GM18499 (cell line): Measurements from ENCODE around the gene PROSER3.
"Not testable (repeated sequence)": the region's sequence is repeated elsewhere in the genome, so short reads cannot be mapped to it uniquely, and the experiment has no call there.

ENCODE experiments used
- ATAC-seq: cut with Tn5 transposase; IDR thresholded peaks from one replicate; pipeline ENCODE4 v1.9.1; 2021; ENCODE audit warnings: moderate number of reproducible peaks; ENCODE audit not compliant: insufficient read depth, unreplicated experiment

Gene PROSER3

GRCh38 chr19:35721374-35721773 is 36.6 kb upstream of the PROSER3 start:
- no peak for ATAC-seq

DNA sequence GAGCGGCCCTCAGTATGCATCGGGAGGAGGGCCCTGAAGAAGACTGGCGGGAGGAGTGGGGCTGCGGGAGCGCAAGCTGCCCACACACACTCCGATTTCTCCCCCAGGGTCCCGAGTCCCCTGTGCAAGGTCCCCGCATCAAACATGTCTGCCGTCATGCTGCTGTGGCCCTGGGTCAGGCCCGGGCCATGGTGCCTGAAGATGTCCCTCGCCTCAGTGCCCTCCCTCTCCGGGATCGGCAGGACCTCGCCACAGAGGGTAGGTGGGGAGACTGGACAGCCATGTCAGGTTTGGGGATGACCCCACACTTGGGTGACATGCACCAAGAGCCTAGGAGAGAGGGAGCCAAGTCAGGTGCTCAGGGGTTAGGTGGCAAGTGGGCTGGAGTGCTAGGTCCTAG is 35.5 kb upstream of the PROSER3 start:
- no peak for ATAC-seq

- no peak for ATAC-seq
These were observed 35.1 kb upstream of the PROSER3 start for GRCh38 chr19:35722897-35723296.

DNA sequence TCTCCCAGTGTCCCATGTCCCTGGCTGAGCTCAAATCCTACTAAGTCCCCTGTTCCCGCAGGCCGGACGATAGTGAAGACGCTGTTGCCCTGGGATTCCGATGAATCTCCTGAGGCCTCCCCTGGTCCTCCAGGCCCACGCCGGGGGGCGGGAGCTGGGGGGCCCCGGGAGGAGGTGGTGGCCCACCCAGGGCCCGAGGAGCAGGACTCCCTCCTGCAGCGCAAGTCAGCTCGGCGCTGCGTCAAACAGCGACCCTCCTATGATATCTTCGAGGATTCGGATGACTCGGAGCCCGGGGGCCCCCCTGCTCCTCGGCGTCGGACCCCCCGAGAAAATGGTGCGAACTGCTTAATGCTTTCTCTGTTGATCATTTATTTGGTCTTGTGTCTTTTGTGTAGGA is 34.3 kb upstream of the PROSER3 start:
- no peak for ATAC-seq

DNA sequence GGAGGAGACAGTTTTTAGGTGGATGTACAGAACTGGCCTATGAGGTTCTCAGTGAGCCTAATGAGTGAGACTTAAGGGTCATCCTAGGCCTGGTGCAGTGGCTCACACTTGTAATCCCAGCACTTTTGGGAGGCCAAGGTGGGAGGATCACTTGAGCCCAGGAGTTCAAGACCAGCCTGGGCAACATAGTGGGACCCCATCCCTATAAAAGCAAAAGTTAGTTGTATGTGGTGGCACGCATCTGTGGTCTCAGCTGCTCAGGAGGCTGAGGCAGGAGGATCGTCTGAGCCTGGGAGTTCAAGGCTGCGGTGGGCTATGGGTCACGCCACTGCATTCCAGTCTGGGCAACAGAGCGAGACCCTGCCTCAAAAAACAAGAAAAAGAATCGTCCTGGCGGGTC is 33.8 kb upstream of the PROSER3 start:
- not testable (repeated sequence) for ATAC-seq

GRCh38 chr19:35724560-35724959 is 33.4 kb upstream of the PROSER3 start:
- no peak for ATAC-seq

DNA sequence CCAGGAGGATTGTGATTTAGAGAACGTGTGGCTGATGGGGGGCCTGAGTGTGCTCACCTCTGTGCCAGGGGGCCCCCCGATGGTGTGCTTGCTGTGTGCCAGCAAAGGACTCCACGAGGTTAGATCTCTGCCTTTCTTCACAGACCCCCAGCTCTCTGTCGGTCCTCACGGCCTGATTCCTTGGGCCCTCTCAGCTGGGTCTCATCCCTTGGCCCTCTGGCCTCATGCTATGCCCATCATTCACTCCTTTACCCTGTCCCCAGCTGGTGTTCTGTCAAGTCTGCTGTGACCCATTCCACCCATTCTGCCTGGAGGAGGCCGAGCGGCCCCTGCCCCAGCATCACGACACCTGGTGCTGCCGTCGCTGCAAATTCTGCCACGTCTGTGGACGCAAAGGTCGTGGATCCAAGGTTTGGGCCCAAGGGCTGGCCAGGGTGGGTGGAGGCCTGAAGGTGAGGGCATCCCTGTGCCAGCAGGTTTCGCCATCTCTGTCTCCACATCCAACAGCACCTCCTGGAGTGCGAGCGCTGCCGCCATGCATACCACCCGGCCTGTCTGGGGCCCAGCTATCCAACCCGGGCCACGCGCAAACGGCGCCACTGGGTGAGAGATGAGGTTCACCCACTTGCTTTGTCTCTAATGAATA is 32.6 kb upstream of the PROSER3 start:
- ATAC-seq = no peak

GRCh38 chr19:35727053-35727955 is 30.7 kb upstream of the PROSER3 start:
- ATAC-seq = no peak

DNA sequence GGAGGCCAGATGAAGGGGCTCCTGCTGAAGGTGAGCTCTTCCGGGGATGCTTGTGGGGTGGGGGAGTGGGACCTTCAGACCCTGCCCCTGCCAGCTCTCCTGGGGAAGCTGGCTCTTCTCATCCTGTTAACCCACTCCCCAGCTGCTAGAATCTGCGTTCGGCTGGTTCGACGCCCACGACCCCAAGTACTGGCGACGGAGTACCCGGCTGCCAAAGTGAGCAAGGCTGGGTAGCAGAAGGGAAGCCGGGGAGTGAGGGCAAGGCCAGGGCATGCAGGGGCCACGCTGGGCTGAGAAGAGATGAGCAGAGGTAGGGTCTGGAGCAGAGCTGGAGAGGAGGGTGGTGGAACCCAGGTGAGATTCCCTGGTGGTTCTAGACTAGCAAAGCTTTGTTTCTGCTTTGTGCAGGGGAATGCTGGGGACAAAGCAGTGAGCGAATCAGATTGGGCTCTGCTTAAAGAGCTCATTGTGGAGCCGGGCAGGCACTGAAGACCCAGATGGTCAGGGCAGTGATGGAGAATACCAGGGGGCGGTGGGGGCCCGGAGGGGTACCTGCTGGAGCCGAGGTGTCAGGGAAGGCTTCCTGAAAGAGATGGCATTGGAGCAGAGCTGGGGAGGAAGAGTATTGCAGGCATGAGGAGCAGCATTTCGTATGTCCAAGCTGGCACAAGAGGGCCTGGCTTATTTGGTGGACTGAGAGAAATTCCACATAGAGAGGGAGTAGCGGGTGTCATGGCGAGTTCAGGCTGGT is 29.8 kb upstream of the PROSER3 start:
- ATAC-seq = no peak

GRCh38 chr19:35729021-35729420 is 29.0 kb upstream of the PROSER3 start:
- ATAC-seq = no peak

DNA sequence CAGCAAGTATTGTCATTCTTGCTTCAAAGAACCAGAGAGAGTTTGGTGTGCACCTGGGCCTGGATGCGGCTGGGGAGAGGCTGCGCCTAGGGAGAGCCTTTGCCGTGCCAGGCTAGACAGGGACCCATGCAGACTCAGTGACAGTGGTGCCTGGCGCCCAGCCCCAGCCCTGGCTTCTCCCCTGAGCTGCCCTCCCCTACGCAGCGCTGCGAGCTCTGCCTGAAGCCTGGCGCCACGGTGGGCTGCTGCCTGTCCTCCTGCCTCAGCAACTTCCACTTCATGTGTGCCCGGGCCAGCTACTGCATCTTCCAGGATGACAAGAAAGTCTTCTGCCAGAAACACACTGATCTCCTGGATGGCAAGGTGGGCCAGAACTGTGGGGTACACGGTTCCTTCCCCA is 28.2 kb upstream of the PROSER3 start:
- no peak for ATAC-seq

DNA sequence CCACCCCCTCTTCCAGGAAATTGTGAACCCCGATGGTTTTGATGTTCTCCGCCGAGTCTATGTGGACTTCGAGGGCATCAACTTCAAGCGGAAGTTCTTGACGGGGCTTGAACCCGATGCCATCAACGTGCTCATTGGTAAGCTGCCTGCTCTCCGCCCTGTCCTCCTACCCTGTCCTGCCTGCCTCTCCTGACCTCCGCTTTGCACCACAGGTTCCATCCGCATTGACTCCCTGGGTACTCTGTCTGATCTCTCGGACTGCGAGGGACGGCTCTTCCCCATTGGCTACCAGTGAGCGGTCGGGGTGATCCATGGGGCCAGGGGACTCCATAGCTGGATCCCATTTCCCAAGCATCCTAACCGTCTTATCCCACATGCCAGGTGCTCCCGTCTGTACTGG is 27.6 kb upstream of the PROSER3 start:
- no peak for ATAC-seq

DNA sequence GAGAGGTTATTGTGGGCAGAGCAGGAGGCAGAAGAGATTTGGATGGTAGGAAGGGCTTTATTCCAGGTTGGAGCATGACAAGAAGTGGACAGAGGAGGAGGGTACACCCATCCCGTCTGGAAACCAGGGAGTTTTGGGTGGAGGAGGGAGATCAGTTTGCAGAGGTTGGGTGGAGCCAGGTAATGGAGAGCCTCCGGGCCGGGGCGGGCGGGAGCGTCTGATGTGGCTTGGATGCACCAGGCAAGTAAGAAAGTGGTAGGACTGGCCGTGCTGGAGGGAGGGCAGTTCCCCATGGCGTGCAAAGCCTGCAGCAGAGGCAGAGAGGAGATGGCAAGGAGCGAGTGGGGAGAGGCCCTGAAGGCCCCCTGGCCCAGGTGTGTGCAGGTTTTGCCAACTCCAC is 26.6 kb upstream of the PROSER3 start:
- ATAC-seq = no peak

- ATAC-seq = no peak
These were observed 26.1 kb upstream of the PROSER3 start for GRCh38 chr19:35731779-35732405.

GRCh38 chr19:35732540-35733179 is 25.3 kb upstream of the PROSER3 start:
- ATAC-seq = no peak

GRCh38 chr19:35733180-35734125 is 24.5 kb upstream of the PROSER3 start:
- ATAC-seq = no peak

- no peak for ATAC-seq
These were observed 23.7 kb upstream of the PROSER3 start for GRCh38 chr19:35734273-35734672.

GRCh38 chr19:35734889-35735288 is 23.1 kb upstream of the PROSER3 start:
- ATAC-seq = no peak
